GM12878 (cell line): ENCODE data around the gene SUSD6. TPM values are rescaled to one million over a fixed set of nuclear protein-coding genes. Genes with fewer than 3 reads are reported as not detected.

Experiments
- ATAC-seq: fragments of 200-7000 bp; cut with Tn5 transposase; 3 replicates; pipeline ENCODE4 v1.9.1; 2020; ENCODE audit warnings: mild to moderate bottlenecking, moderate library complexity
- BruUV-seq: library from RNA; stranded (reverse); fragments of 400-500 nt; replicated peaks from 2 replicates; lab custom pipeline; 2021; lab: Mats Ljungman, UMichigan
- CTCF ChIA-PET: fragments of 300-600 bp; sonication (Branson Sonifier 250); formaldehyde crosslinking; extraction: SDS; loops from one replicate; lab custom pipeline; 2021; ENCODE audit warnings: inconsistent platforms; lab: Yijun Ruan, JAX
- POLR2A ChIA-PET: fragments of 350-600 bp; formaldehyde crosslinking; extraction: SDS; loops from one replicate; lab custom pipeline; 2021; ENCODE audit warnings: inconsistent platforms; lab: Charles Lee
- RAD21 ChIA-PET: fragments of 300-600 bp; sonication (Branson Sonifier 250); formaldehyde crosslinking; loops from one replicate; lab custom pipeline; 2023; ENCODE audit warnings: antibody characterized with exemption; ENCODE audit not compliant: unreplicated experiment; lab: Charles Lee
- SMC1A ChIA-PET: fragments of 300-600 bp; sonication (Branson Sonifier 250); formaldehyde crosslinking; loops from one replicate; lab custom pipeline; 2023; ENCODE audit not compliant: unreplicated experiment, uncharacterized antibody; lab: Charles Lee
- DNase-seq: peaks from one replicate; pipeline ENCODE4 v3.0.0-alpha.2; 2011; ENCODE audit warnings: low read depth, low spot score
- FAIRE-seq: peaks from 3 replicates; lab custom pipeline; 2011; peaks lifted over from hg19 to GRCh38; lab: Jason Lieb, UNC
- H2AFZ ChIP-seq: 2 replicates; pipeline ENCODE4 v1.6.0; 2011; ENCODE audit warnings: low read depth, low read length, control low read depth; ENCODE audit not compliant: control insufficient read depth
- H3K27ac ChIP-seq: 2 replicates; pipeline ENCODE4 v1.5.1; 2011; ENCODE audit warnings: control low read depth; ENCODE audit not compliant: control insufficient read depth, insufficient read depth
- H3K27me3 ChIP-seq, 2 experiments: replicated peaks in 1 of 2; 2 replicates each; pipeline versions ENCODE4 v1.6.0 to v1.6.1; 2011; ENCODE audit warnings: low read length in 1 of 2; ENCODE audit not compliant: control insufficient read depth in 2 of 2, insufficient read depth in 2 of 2
- H3K36me3 ChIP-seq, 2 experiments: 2 replicates each; pipeline ENCODE4 v1.5.1; 2011; ENCODE audit warnings: low read length in 1 of 2; ENCODE audit not compliant: control insufficient read depth in 2 of 2, insufficient read depth in 2 of 2
- H3K4me1 ChIP-seq: 2 replicates; pipeline ENCODE4 v1.6.1; 2011; ENCODE audit warnings: mild to moderate bottlenecking, low read length, moderate library complexity, mixed read lengths; ENCODE audit not compliant: control insufficient read depth, insufficient read depth
- H3K4me2 ChIP-seq: 2 replicates; pipeline ENCODE4 v1.6.0; 2011; ENCODE audit warnings: control low read depth; ENCODE audit not compliant: control insufficient read depth, insufficient read depth
- H3K4me3 ChIP-seq: fragments of 200-600 bp; sonication (generic); 2 replicates; pipeline ENCODE4 v1.5.1; 2016
- H3K79me2 ChIP-seq: 2 replicates; pipeline ENCODE4 v1.6.0; 2011; ENCODE audit warnings: low read length; ENCODE audit not compliant: control insufficient read depth, insufficient read depth
- H3K9ac ChIP-seq: 2 replicates; pipeline ENCODE4 v1.8.0; 2011; ENCODE audit warnings: low read length, control low read depth, mixed read lengths; ENCODE audit not compliant: control insufficient read depth, insufficient read depth
- H3K9me3 ChIP-seq: replicated peaks from 3 replicates; pipeline ENCODE4 v1.5.1; 2011; ENCODE audit warnings: mild to moderate bottlenecking, low read length; ENCODE audit not compliant: control insufficient read depth, insufficient read depth
- H4K20me1 ChIP-seq: 2 replicates; pipeline ENCODE4 v1.6.0; 2011; ENCODE audit not compliant: control insufficient read depth, insufficient read depth
- ASH2L ChIP-seq: fragments of 300-600, 200-600 bp; sonication (generic); IDR thresholded peaks from 2 replicates; pipeline ENCODE4 v1.6.1; 2017; ENCODE audit warnings: low read depth, mild to moderate bottlenecking, borderline replicate concordance
- ATF7 ChIP-seq: fragments of 450-650 bp; IDR thresholded peaks from 2 replicates; pipeline ENCODE4 v1.6.1; 2016; ENCODE audit warnings: low read depth, mild to moderate bottlenecking
- BHLHE40 ChIP-seq, 2 experiments: fragments of 450-650 bp in 1 of 2; IDR thresholded peaks; 2 replicates each; pipeline ENCODE4 v1.6.1; 2011 to 2017; ENCODE audit warnings: low read depth in 2 of 2, borderline replicate concordance in 1 of 2, improper control_type of control experiment in 1 of 2, low read length in 1 of 2, mild to moderate bottlenecking in 1 of 2
- CHD1 ChIP-seq: IDR thresholded peaks from 2 replicates; pipeline ENCODE4 v1.6.1; 2012; ENCODE audit warnings: low read depth, low read length, improper control_type of control experiment
- IKZF2 ChIP-seq, 2 experiments: fragments of 450-650 bp; IDR thresholded peaks; 2 replicates each; pipeline ENCODE4 v1.6.1; 2017; ENCODE audit warnings: mild to moderate bottlenecking in 2 of 2, moderate library complexity in 2 of 2
- NR2C2 ChIP-seq: IDR thresholded peaks from 2 replicates; pipeline ENCODE4 v1.6.1; 2011; ENCODE audit warnings: borderline replicate concordance, low read depth; ENCODE audit not compliant: control insufficient read depth, insufficient read length
- SMAD5 ChIP-seq: IDR thresholded peaks from 2 replicates; pipeline ENCODE4 v1.6.1; 2016; ENCODE audit warnings: antibody characterized with exemption, low read depth
- SREBF1 ChIP-seq: IDR thresholded peaks from 2 replicates; pipeline ENCODE4 v1.6.1; 2012; ENCODE audit warnings: mild to moderate bottlenecking, low read length
- SREBF2 ChIP-seq: IDR thresholded peaks from 2 replicates; pipeline ENCODE4 v1.6.1; 2012; ENCODE audit warnings: mild to moderate bottlenecking, low read length
- SUZ12 ChIP-seq: fragments of 200-600 bp; sonication (generic); IDR thresholded peaks from one replicate; pipeline ENCODE4 v1.6.1; 2018; ENCODE audit warnings: antibody characterized with exemption, mild to moderate bottlenecking; ENCODE audit not compliant: unreplicated experiment
- TCF7 ChIP-seq: IDR thresholded peaks from 2 replicates; pipeline ENCODE4 v1.6.1; 2014; ENCODE audit warnings: antibody characterized with exemption, borderline replicate concordance
- WGBS: methylation state at CpG from one replicate; pipeline ENCODE4 v1.1.6; 2016; ENCODE audit warnings: low lambda C conversion rate; ENCODE audit not compliant: insufficient replicate concordance, insufficient coverage; ENCODE audit errors: missing lambda C conversion rate; 5-methylcytosine and 5-hydroxymethylcytosine counted together
- in situ Hi-C: fragments of 300-500 bp; cut with MboI; formaldehyde crosslinking; loops from 9 replicates; pipeline ENCODE4 v1.14.3; 2018; ENCODE audit warnings: mixed read lengths
- intact Hi-C: fragments of 100-400 bp; cut with micrococcal nuclease; formaldehyde crosslinking; loops from one replicate; pipeline ENCODE4 v1.14.2; 2022; ENCODE audit not compliant: unreplicated experiment
- polyA plus RNA-seq, 11 experiments: library from polyadenylated mRNA; depleted of rRNA in 4 of 11; unstranded in 6 of 11; stranded (reverse) in 5 of 11; fragments of >200 nt; fragmentation: Nextera tagmentation in 4 of 11; fragmentation: Illumina TruSeq in 1 of 11; extraction: Ambion mirVana in 4 of 11; extraction: Trizol in 1 of 11; gene quantifications; 1 replicate in 1 of 11; 2 replicates in 10 of 11; pipeline versions ENCODE4 v1.2.1 to v1.2.3, GENCODE V29; 2011 to 2016; ENCODE audit warnings: inconsistent platforms in 2 of 11, missing spikeins in 2 of 11, low read depth in 1 of 11
- total RNA-seq, 4 experiments: library from RNA; depleted of rRNA in 3 of 4; stranded (reverse); fragments of >200 nt in 3 of 4; fragmentation: Illumina TruSeq in 1 of 4; extraction: Trizol in 1 of 4; gene quantifications; 2 replicates each; pipeline versions ENCODE4 v1.2.1 to v1.2.3, GENCODE V29; 2013 to 2021
- TF ChIP-seq, protein P1 (sequence below): fragments of 450-650 bp; formaldehyde crosslinking; IDR thresholded peaks from 2 replicates; pipeline ENCODE4 v1.5.0; 2022; ENCODE audit warnings: mild to moderate bottlenecking, missing genetic modification characterization
- TF ChIP-seq, protein P2 (sequence below): IDR thresholded peaks from 2 replicates; pipeline ENCODE4 v1.6.1; 2011; ENCODE audit warnings: borderline replicate concordance, low read depth, mild to moderate bottlenecking, moderate library complexity, low read length; ENCODE audit not compliant: insufficient read depth, poor library complexity, severe bottlenecking
- TF ChIP-seq, protein P3 (sequence below): fragments of 450-650 bp; formaldehyde crosslinking; IDR thresholded peaks from 2 replicates; pipeline ENCODE4 v1.4.0; 2022; ENCODE audit warnings: mild to moderate bottlenecking, moderate library complexity

SUSD6 gene
- total and polyA plus RNA-seq, 10 of the 15 experiments (the other 5 are each of a cell fraction or from before 2014, with no cell fraction given) = 6.6 to 39.8 (median 20.2) TPM

DNA sequence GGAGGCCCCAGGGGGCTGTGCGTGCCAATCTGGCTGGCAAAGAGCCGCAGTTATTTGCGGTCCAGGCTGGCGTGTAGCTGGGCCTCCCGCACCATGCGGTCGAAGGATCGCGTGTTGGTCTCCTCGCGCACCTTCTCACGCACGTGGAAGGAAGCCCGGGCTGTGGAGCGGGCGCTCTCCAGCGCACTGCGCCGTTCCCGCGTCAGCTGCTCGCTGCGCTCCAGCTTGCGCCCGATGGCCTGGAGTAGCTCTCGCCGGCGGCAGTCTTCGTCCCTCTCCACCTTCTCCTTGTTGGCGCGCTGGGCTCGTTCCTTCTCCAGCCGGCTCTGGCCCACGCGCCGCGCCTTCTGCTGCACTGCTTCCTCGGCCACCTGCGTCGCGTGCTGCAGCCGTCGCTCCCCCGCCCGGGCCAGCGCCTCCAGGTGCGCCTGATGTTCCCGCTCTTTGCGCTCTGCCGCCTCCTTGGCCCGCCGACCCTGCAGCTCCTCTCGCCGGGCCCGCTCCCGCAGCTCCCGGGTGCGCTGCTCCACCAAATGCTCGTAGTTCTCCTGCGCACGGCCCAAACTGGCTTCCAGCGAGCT, 39.9 kb upstream of the SUSD6 start:
- no peaks in the 10 kb centered on the region for H4K20me1 ChIP-seq
- no peak for ATAC-seq
- ChIA-PET SMC1A (interaction anchor here (1.6 kb wide), 1 partner anchor 330 kb away, joined by 6 read pairs; no protein-coding TSS in a partner anchor), POLR2A (no interaction called here), RAD21 (no interaction called here), CTCF (interaction anchor here (1.1 to 1.3 kb wide), 2 partner anchors 36 to 328 kb away, joined by 3 to 4 read pairs; no protein-coding TSS in a partner anchor)
- no peak for FAIRE-seq
- H3K27ac ChIP-seq = no peak overlapping the region
- H3K9me3 ChIP-seq = no peaks in the 10 kb centered on the region; the same call in 2 of the 3 replicates
- no peak overlapping the region for H2AFZ ChIP-seq
- no TSS peak for BruUV-seq
- intact Hi-C loops = loop anchor here (10.0 kb wide), 1 partner anchor 97 kb away; no protein-coding TSS in a partner anchor
- no peaks in the 10 kb centered on the region for H3K4me1 ChIP-seq
- H3K4me2 ChIP-seq = no peak overlapping the region
- no peaks in the 10 kb centered on the region for H3K79me2 ChIP-seq
- H3K9ac ChIP-seq = no peak overlapping the region
- no peak overlapping the region for H3K4me3 ChIP-seq
- no peaks in the 10 kb centered on the region for H3K36me3 ChIP-seq
- in situ Hi-C loops = no loop called here
- H3K27me3 ChIP-seq = peaks cover 11 to 16% of the 10 kb centered on the region in 2 experiments
- 57% methylated on average over 49 of the region's 62 CpGs for WGBS
- DNase-seq = no peak
- TF ChIP-seq SUZ12 = no peak
- TF ChIP-seq SMAD5 = no peak
- TF ChIP-seq, protein P1, sequence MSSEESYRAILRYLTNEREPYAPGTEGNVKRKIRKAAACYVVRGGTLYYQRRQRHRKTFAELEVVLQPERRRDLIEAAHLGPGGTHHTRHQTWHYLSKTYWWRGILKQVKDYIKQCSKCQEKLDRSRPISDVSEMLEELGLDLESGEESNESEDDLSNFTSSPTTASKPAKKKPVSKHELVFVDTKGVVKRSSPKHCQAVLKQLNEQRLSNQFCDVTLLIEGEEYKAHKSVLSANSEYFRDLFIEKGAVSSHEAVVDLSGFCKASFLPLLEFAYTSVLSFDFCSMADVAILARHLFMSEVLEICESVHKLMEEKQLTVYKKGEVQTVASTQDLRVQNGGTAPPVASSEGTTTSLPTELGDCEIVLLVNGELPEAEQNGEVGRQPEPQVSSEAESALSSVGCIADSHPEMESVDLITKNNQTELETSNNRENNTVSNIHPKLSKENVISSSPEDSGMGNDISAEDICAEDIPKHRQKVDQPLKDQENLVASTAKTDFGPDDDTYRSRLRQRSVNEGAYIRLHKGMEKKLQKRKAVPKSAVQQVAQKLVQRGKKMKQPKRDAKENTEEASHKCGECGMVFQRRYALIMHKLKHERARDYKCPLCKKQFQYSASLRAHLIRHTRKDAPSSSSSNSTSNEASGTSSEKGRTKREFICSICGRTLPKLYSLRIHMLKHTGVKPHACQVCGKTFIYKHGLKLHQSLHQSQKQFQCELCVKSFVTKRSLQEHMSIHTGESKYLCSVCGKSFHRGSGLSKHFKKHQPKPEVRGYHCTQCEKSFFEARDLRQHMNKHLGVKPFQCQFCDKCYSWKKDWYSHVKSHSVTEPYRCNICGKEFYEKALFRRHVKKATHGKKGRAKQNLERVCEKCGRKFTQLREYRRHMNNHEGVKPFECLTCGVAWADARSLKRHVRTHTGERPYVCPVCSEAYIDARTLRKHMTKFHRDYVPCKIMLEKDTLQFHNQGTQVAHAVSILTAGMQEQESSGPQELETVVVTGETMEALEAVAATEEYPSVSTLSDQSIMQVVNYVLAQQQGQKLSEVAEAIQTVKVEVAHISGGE = no peak
- TF ChIP-seq ASH2L = no peak
- no peak for TF ChIP-seq BHLHE40 (IDR thresholded peaks at IDR 0.05; ENCODE audit: borderline replicate concordance in 1 of 2, low read depth in 2 of 2, low read length in 1 of 2)
- no peak for TF ChIP-seq NR2C2
- no peak for TF ChIP-seq SREBF2
- no peak for TF ChIP-seq SREBF1
- no peak for TF ChIP-seq TCF7
- no peak for TF ChIP-seq IKZF2 (IDR thresholded peaks at IDR 0.05)
- TF ChIP-seq, protein P2, sequence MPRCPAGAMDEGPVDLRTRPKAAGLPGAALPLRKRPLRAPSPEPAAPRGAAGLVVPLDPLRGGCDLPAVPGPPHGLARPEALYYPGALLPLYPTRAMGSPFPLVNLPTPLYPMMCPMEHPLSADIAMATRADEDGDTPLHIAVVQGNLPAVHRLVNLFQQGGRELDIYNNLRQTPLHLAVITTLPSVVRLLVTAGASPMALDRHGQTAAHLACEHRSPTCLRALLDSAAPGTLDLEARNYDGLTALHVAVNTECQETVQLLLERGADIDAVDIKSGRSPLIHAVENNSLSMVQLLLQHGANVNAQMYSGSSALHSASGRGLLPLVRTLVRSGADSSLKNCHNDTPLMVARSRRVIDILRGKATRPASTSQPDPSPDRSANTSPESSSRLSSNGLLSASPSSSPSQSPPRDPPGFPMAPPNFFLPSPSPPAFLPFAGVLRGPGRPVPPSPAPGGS = no peak
- TF ChIP-seq, protein P3, sequence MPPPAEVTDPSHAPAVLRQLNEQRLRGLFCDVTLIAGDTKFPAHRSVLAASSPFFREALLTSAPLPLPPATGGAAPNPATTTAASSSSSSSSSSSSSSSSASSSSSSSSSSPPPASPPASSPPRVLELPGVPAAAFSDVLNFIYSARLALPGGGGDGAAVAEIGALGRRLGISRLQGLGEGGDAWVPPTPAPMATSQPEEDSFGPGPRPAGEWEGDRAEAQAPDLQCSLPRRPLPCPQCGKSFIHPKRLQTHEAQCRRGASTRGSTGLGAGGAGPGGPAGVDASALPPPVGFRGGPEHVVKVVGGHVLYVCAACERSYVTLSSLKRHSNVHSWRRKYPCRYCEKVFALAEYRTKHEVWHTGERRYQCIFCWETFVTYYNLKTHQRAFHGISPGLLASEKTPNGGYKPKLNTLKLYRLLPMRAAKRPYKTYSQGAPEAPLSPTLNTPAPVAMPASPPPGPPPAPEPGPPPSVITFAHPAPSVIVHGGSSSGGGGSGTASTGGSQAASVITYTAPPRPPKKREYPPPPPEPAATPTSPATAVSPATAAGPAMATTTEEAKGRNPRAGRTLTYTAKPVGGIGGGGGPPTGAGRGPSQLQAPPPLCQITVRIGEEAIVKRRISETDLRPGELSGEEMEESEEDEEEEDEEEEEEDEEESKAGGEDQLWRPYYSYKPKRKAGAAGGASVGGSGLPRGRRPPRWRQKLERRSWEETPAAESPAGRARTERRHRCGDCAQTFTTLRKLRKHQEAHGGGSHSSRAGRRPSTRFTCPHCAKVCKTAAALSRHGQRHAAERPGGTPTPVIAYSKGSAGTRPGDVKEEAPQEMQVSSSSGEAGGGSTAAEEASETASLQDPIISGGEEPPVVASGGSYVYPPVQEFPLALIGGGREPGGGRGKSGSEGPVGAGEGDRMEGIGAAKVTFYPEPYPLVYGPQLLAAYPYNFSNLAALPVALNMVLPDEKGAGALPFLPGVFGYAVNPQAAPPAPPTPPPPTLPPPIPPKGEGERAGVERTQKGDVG (CRISPR knock-in tag) = no peak
- no peak for TF ChIP-seq ATF7
- no peak for TF ChIP-seq CHD1
